Loucy (cell line): ENCODE results near the gene RNMT.

Experiments
- EZH2phosphoT487 ChIP-seq: fragments of 200-600 bp; IDR thresholded peaks from 2 replicates; pipeline ENCODE4 v1.6.1; 2018; ENCODE audit warnings: antibody characterized with exemption, mild to moderate bottlenecking, moderate library complexity, borderline replicate concordance
- TF ChIP-seq, protein P1 (sequence below): fragments of 200-600 bp; sonication (generic); conservative IDR thresholded peaks from 2 replicates; pipeline ENCODE4 v1.5.1; 2014; ENCODE audit warnings: mild to moderate bottlenecking, antibody characterized with exemption, low read length

DNA sequence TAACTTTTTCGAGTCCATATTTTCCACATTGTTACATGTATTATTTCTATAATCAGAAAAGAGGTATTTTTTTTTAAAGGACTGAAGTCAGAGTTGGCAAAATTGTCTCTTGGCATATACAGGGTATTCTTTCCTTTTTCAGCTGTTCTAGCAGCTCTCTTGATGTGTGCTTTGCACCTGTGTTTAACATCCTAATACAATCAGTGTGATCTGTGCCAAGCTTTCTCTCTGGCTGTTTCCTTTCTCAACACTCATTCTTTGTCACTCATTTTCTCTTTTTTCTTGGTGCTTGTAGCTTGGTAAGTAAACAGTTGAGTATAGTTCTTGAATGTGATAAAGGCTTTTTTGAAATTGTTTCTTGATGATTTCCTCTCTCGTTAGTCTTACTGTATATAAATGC is 9.2 kb downstream of the RNMT start:
- TF ChIP-seq, protein P1, sequence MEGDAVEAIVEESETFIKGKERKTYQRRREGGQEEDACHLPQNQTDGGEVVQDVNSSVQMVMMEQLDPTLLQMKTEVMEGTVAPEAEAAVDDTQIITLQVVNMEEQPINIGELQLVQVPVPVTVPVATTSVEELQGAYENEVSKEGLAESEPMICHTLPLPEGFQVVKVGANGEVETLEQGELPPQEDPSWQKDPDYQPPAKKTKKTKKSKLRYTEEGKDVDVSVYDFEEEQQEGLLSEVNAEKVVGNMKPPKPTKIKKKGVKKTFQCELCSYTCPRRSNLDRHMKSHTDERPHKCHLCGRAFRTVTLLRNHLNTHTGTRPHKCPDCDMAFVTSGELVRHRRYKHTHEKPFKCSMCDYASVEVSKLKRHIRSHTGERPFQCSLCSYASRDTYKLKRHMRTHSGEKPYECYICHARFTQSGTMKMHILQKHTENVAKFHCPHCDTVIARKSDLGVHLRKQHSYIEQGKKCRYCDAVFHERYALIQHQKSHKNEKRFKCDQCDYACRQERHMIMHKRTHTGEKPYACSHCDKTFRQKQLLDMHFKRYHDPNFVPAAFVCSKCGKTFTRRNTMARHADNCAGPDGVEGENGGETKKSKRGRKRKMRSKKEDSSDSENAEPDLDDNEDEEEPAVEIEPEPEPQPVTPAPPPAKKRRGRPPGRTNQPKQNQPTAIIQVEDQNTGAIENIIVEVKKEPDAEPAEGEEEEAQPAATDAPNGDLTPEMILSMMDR = no peak
- TF ChIP-seq EZH2phosphoT487 = no peak
